Osteocyte (in vitro differentiated cells): Measurements from ENCODE around the gene RDH8. TPM values are rescaled to one million over a fixed set of nuclear protein-coding genes. Genes with fewer than 3 reads are reported as not detected.

Experiments used
- DNase-seq: peaks from one replicate; pipeline ENCODE4 v3.0.0; 2021; ENCODE audit warnings: mixed read lengths; ENCODE audit not compliant: unreplicated experiment; ENCODE audit errors: extremely low spot score
- H3K27ac Mint-ChIP-seq: one replicate; pipeline ENCODE4 v1.8.0; 2021; ENCODE audit warnings: mild to moderate bottlenecking, mixed read lengths; ENCODE audit not compliant: unreplicated experiment
- H3K27me3 Mint-ChIP-seq: one replicate; pipeline ENCODE4 v1.8.0; 2021; ENCODE audit warnings: mixed read lengths; ENCODE audit not compliant: unreplicated experiment
- H3K36me3 Mint-ChIP-seq: one replicate; pipeline ENCODE4 v1.8.0; 2021; ENCODE audit warnings: mixed read lengths; ENCODE audit not compliant: unreplicated experiment
- H3K4me1 Mint-ChIP-seq: one replicate; pipeline ENCODE4 v1.8.0; 2021; ENCODE audit warnings: mixed read lengths; ENCODE audit not compliant: unreplicated experiment
- H3K4me3 Mint-ChIP-seq: one replicate; pipeline ENCODE4 v1.8.0; 2021; ENCODE audit warnings: mild to moderate bottlenecking, moderate library complexity, mixed read lengths; ENCODE audit not compliant: unreplicated experiment
- H3K9me3 Mint-ChIP-seq: one replicate; pipeline ENCODE4 v1.8.0; 2021; ENCODE audit warnings: mixed read lengths; ENCODE audit not compliant: unreplicated experiment
- total RNA-seq: library from RNA; stranded (reverse); gene quantifications from 2 replicates; pipeline ENCODE4 v1.2.1, GENCODE V29; 2021
- TF ChIP-seq, protein P1 (sequence below): fragments of 200-600 bp; sonication (generic); IDR thresholded peaks from 2 replicates; pipeline ENCODE4 v1.5.0; 2021; ENCODE audit warnings: antibody characterized with exemption, mild to moderate bottlenecking, moderate library complexity

The RDH8 gene
- total RNA-seq, 1 donor from 2014 or later, result not detected

DNA sequence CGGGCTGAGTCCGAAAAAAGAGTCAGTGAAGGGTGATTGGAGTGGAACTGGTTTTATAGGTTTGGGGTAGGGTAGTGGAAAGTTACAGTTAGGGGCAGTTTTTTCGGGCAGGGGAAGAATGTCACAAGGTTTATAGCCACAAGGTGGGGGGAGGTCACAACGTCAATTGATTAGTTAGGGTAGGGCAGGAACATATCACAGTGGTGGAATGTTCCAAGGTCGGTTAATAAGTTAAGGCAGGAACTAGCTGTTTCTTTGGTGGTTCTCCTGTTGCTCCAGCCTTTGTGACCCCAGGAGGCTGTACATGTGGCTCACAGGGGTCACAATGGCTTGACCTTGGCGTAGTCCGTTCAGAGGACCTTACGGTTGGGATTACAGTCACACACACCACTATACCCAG, 20.3 kb downstream of the RDH8 start:
- H3K4me3 Mint-ChIP-seq, result no peak overlapping the region
- H3K9me3 Mint-ChIP-seq, result no peaks in the 10 kb centered on the region

DNA sequence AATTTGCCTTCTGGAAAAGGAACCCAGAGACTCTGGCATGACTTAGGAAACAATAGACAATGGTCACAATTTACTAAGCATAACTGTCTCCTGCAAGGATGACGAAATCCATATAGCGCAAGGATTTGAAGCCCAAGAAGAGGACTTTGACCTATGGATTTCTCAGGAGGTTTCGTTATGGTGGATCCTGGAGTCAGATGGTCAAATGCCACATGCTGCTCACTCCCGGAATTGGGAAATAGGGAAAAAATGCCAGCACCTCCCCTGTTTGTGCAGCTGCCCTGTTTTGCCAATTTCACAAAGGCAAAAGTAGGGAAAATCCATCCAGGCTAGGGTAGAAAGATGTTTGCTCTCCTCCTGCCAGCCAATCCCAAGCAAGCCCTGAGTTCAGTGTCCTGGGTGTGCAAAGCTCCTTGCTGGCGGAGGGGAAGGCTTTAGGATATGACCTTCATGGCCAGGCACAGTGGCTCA, 23.4 kb downstream of the RDH8 start:
- TF ChIP-seq, protein P1, sequence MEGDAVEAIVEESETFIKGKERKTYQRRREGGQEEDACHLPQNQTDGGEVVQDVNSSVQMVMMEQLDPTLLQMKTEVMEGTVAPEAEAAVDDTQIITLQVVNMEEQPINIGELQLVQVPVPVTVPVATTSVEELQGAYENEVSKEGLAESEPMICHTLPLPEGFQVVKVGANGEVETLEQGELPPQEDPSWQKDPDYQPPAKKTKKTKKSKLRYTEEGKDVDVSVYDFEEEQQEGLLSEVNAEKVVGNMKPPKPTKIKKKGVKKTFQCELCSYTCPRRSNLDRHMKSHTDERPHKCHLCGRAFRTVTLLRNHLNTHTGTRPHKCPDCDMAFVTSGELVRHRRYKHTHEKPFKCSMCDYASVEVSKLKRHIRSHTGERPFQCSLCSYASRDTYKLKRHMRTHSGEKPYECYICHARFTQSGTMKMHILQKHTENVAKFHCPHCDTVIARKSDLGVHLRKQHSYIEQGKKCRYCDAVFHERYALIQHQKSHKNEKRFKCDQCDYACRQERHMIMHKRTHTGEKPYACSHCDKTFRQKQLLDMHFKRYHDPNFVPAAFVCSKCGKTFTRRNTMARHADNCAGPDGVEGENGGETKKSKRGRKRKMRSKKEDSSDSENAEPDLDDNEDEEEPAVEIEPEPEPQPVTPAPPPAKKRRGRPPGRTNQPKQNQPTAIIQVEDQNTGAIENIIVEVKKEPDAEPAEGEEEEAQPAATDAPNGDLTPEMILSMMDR, result no peak
- Mint-ChIP-seq H3K4me3 (no peak overlapping the region), H3K9me3 (no peaks in the 10 kb centered on the region), H3K27me3 (peaks cover 62% of the 10 kb centered on the region), H3K4me1 (no peaks in the 10 kb centered on the region), H3K36me3 (no peaks in the 10 kb centered on the region), H3K27ac (no peak overlapping the region)
- DNase-seq, result no peak

More for the DNA sequence above, 20.3 kb downstream of the RDH8 start:
- no peaks in the 10 kb centered on the region for H3K4me1 Mint-ChIP-seq
- TF ChIP-seq, protein P1, result no peak
- H3K27ac Mint-ChIP-seq, result no peak overlapping the region
- peaks cover 42% of the 10 kb centered on the region for H3K27me3 Mint-ChIP-seq
- no peaks in the 10 kb centered on the region for H3K36me3 Mint-ChIP-seq
- DNase-seq, result no peak

DNA sequence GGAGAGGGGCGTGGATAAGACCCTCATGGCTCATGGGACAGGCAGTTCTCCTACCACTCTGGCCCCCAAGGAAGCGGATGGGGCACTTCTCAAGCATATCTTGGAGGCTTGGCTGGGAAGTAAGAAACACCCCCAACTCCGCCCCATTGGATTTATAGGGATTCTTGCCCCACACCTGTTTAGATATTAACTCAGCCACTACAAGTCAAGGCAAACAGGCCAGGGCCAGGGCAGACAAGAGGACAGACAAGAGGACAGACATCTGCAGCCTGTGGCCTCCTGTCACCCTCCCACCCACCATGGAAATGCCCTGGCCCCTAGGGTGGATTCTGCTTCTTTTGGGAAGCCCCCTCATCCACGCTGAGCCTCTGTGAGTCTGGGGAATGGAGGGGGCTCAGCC, 24.1 kb downstream of the RDH8 start:
- TF ChIP-seq, protein P1, result no peak
- Mint-ChIP-seq H3K27me3 (peaks cover 64% of the 10 kb centered on the region), H3K9me3 (no peaks in the 10 kb centered on the region), H3K4me3 (no peak overlapping the region), H3K36me3 (no peaks in the 10 kb centered on the region), H3K4me1 (no peaks in the 10 kb centered on the region), H3K27ac (no peak overlapping the region)
- no peak for DNase-seq

DNA sequence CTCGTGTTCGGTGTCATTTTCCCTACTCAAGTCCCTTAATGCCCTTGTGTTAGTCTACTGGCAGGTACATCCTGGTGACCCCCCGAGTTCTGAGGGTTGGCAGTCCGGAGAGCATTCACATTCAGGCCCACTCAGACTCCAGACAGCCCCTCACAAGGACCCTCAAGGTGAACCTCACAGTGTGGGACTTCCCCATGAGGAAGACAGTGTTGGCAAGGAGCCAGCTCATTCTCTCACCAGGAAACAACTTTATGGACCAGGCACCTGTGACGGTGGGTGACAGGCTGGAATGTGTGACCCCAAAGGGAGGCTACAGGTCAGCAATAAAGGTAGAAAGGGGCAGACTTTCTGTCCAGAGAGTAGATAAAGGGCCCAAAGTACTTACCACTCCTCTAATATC, 24.5 kb downstream of the RDH8 start:
- TF ChIP-seq, protein P1, result no peak
- no peaks in the 10 kb centered on the region for H3K9me3 Mint-ChIP-seq
- H3K4me3 Mint-ChIP-seq, result no peak overlapping the region
- peaks cover 65% of the 10 kb centered on the region for H3K27me3 Mint-ChIP-seq
- no peak overlapping the region for H3K27ac Mint-ChIP-seq
- no peak for DNase-seq
- H3K36me3 Mint-ChIP-seq, result no peaks in the 10 kb centered on the region
- H3K4me1 Mint-ChIP-seq, result no peaks in the 10 kb centered on the region

DNA sequence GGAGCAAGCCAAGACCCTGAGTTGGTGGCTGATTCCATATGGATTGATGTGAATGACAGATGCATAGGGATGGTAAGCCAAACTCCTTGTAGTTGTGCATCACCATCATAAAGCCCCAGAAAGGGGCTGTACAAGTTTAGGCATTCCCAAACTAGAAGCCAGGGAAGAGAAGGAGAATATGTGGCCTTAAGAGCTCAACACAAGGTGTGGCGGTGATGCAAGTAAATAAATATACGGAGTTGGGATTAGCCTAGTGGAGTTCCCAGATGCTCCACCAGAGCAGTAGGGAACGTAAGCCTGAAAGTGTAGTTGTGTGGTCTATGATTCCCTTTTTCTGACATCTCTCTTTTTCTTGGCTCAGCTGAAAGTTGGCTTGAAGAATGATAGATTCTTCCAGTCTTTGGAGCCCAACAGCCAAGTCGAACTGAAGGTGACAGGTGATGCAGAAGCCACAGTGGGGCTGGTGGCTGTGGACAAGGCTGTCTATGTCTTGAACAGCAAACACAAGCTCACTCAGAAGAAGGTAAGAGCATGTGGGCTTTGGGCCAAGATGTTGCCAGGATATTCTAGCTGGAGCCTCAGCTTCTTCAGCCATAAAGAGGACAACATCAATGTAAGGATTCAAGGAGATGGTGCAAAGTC, 30.1 kb downstream of the RDH8 start:
- Mint-ChIP-seq H3K9me3 (no peaks in the 10 kb centered on the region), H3K36me3 (no peaks in the 10 kb centered on the region), H3K4me1 (no peaks in the 10 kb centered on the region), H3K27ac (no peak overlapping the region), H3K27me3 (peaks cover 61% of the 10 kb centered on the region), H3K4me3 (no peak overlapping the region)
- DNase-seq, result no peak
- TF ChIP-seq, protein P1, result no peak
